ENCODE data around the gene ZNF77.

The ZNF77 gene

DNA sequence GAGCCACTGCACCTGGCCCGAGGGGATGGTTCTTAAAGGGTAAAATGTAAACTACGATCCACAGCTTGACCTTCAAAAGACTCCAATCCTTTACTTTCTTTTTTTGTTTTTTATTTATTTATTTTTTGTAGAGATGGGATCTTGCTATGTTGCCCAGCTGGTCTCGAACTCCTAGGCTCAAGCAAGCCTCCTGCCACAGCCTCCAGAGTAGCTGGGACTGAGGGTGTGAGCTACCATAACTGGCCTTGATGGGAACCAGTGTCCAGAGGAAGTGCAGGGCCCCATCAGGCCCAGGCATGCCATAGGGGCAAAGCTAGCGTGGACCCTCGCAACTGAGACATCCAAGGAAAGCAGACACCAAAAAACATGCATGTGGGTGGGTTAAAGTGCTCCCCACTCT is 18.4 kb upstream of the ZNF77 start:
- Histone ChIP-seq H4K20me1 (ENCODE audit: control insufficient read depth, insufficient read depth, low read depth, low read length) (no peaks in the 10 kb centered on the region), H3K4me3 (ENCODE audit: low read length) (no peak overlapping the region), H3K9me2 (replicated peaks; ENCODE audit: control insufficient read depth, low read length) (no peaks in the 10 kb centered on the region), H3K36me3 (ENCODE audit: control insufficient read depth, low read length) (no peaks in the 10 kb centered on the region), H3K4me1 (ENCODE audit: control insufficient read depth, low read length) (peaks cover 44% of the 10 kb centered on the region), H3K27ac (ENCODE audit: low read depth, low read length) (no peak overlapping the region), H3K27me3 (ENCODE audit: control insufficient read depth, low read length) (no peaks in the 10 kb centered on the region), H3K9me3 (ENCODE audit: control insufficient read depth, insufficient read depth, low read length) (no peaks in the 10 kb centered on the region), H3K79me2 (ENCODE audit: control insufficient read depth, low read length) (no peaks in the 10 kb centered on the region), H3F3A (ENCODE audit: control insufficient read depth, insufficient read depth) (peaks cover 15% of the 10 kb centered on the region), H3K4me2 (ENCODE audit: low read length) (no peak overlapping the region)
- TF ChIP-seq EZH2phosphoT487 (IDR thresholded peaks at IDR 0.05; ENCODE audit: borderline replicate concordance, low read length), result no peak
- TF ChIP-seq, protein P1, sequence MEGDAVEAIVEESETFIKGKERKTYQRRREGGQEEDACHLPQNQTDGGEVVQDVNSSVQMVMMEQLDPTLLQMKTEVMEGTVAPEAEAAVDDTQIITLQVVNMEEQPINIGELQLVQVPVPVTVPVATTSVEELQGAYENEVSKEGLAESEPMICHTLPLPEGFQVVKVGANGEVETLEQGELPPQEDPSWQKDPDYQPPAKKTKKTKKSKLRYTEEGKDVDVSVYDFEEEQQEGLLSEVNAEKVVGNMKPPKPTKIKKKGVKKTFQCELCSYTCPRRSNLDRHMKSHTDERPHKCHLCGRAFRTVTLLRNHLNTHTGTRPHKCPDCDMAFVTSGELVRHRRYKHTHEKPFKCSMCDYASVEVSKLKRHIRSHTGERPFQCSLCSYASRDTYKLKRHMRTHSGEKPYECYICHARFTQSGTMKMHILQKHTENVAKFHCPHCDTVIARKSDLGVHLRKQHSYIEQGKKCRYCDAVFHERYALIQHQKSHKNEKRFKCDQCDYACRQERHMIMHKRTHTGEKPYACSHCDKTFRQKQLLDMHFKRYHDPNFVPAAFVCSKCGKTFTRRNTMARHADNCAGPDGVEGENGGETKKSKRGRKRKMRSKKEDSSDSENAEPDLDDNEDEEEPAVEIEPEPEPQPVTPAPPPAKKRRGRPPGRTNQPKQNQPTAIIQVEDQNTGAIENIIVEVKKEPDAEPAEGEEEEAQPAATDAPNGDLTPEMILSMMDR (IDR thresholded peaks at IDR 0.05; ENCODE audit: low read depth, low read length, poor library complexity, severe bottlenecking), result no peak

DNA sequence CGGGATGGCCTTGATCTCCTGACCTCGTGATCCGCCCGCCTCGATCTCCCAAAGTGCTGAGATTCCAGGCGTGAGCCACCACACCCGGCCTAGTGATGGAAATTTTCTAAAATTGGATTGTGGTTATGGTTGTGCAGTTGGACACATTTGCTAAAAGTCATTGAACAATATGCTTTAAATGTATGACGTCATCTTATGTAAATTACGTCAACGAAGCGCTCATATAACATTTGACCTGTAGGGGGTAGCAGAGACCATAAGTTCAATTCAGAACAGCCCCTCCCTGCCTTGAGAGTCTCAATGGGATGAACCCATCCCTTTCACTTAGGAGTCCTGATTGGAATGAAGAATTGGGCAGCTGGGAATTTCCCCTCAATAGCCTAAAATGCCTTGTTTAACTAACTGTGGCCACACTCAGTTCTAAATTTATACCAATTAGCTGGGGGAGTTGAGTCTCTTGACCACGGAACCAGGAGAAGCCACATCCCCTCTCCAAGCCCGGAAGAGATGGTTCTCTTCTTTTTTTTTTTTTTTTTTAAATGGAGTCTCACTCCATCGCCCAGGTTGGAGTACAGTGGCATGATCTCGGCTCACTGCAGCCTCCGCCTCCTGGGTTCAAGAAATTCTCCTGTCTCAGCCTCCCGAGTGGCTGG is 17.4 kb upstream of the ZNF77 start:
- H3K4me3 ChIP-seq (ENCODE audit: low read length), result peak overlapping the region; percentile 27
- peaks cover 34% of the 10 kb centered on the region for H3K4me1 ChIP-seq (ENCODE audit: control insufficient read depth, low read length)
- H3K36me3 ChIP-seq (ENCODE audit: control insufficient read depth, low read length), result no peaks in the 10 kb centered on the region
- no peaks in the 10 kb centered on the region for H3K9me3 ChIP-seq (ENCODE audit: control insufficient read depth, insufficient read depth, low read length)
- TF ChIP-seq EZH2phosphoT487 (IDR thresholded peaks at IDR 0.05; ENCODE audit: borderline replicate concordance, low read length), result no peak
- TF ChIP-seq, protein P1 (IDR thresholded peaks at IDR 0.05; ENCODE audit: low read depth, low read length, poor library complexity, severe bottlenecking), result peak; percentile 82
- H3K4me2 ChIP-seq (ENCODE audit: low read length), result peak overlapping the region; percentile 38
- H3F3A ChIP-seq (ENCODE audit: control insufficient read depth, insufficient read depth), result peaks cover 12% of the 10 kb centered on the region
- no peaks in the 10 kb centered on the region for H3K79me2 ChIP-seq (ENCODE audit: control insufficient read depth, low read length)
- H3K27ac ChIP-seq (ENCODE audit: low read depth, low read length), result no peak overlapping the region
- no peaks in the 10 kb centered on the region for H3K27me3 ChIP-seq (ENCODE audit: control insufficient read depth, low read length)
- H4K20me1 ChIP-seq (ENCODE audit: control insufficient read depth, insufficient read depth, low read depth, low read length), result no peaks in the 10 kb centered on the region
- no peaks in the 10 kb centered on the region for H3K9me2 ChIP-seq (replicated peaks; ENCODE audit: control insufficient read depth, low read length)

DNA sequence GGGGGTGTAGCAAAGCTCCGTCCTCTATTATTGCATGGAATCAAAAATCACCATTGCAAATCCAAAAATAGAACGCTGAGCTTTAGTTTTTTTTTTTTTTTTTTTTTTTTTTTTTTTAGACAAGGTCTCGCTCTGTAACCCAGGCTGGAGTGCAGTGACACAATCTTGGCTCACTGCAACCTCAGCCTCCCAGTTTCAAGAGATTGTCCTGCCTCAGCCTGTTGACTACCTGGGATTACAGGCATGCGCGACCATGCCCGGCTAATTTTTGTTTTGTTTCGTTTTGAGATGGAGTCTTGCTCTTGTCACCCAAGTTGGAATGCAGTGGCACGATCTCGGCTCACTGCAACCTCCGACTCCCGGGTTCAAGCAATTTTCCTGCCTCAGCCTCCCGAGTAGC is 15.3 kb upstream of the ZNF77 start:
- H3K36me3 ChIP-seq (ENCODE audit: control insufficient read depth, low read length), result no peaks in the 10 kb centered on the region
- no peaks in the 10 kb centered on the region for H3K27me3 ChIP-seq (ENCODE audit: control insufficient read depth, low read length)
- H3K9me2 ChIP-seq (replicated peaks; ENCODE audit: control insufficient read depth, low read length), result no peaks in the 10 kb centered on the region
- no peak overlapping the region for H3K27ac ChIP-seq (ENCODE audit: low read depth, low read length)
- peaks cover 6% of the 10 kb centered on the region for H3F3A ChIP-seq (ENCODE audit: control insufficient read depth, insufficient read depth)
- H3K4me3 ChIP-seq (ENCODE audit: low read length), result no peak overlapping the region
- TF ChIP-seq EZH2phosphoT487 (IDR thresholded peaks at IDR 0.05; ENCODE audit: borderline replicate concordance, low read length), result no peak
- TF ChIP-seq, protein P1 (IDR thresholded peaks at IDR 0.05; ENCODE audit: low read depth, low read length, poor library complexity, severe bottlenecking), result no peak
- H3K79me2 ChIP-seq (ENCODE audit: control insufficient read depth, low read length), result no peaks in the 10 kb centered on the region
- no peaks in the 10 kb centered on the region for H4K20me1 ChIP-seq (ENCODE audit: control insufficient read depth, insufficient read depth, low read depth, low read length)
- no peaks in the 10 kb centered on the region for H3K9me3 ChIP-seq (ENCODE audit: control insufficient read depth, insufficient read depth, low read length)
- H3K4me1 ChIP-seq (ENCODE audit: control insufficient read depth, low read length), result peaks cover 17% of the 10 kb centered on the region
- H3K4me2 ChIP-seq (ENCODE audit: low read length), result no peak overlapping the region
